ENCODE results near the gene DECR2.

DNA sequence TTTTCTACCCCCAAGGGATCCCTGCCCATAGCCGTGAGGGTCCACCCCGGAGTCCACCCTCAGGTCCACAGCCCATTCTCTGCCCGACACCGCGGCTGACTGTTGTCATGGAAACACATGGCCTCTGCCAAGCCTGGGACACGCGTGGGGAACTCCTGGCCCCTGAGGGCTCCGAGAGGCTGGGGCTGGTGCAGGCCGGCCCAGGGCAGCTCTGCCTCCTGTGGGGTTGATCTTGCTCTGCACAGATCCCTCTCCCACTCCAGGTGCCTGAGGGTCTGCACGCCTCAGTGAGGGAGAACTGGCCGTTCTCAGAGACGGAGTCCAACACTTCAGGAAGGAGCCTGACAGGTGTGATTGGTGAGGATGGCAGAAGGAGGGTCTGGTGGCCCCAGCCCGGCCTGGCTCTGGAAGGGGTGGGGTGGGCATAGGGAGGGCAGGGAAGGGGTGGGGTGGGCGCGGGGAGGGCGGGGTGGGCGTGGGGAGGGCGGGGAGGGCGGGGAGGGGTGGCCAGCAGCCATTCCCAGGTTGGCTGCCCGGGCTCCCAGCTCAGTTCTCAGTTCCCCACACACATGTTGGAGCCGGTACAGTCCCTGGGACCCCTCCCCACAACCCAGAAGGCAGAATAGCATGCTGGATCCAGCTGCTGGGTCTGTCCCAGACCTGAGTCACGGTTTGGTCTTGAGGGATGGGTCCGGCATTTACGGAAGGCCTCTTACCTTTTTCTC lies 37.8 kb upstream of the DECR2 start:
- TF ChIP-seq, protein P1, sequence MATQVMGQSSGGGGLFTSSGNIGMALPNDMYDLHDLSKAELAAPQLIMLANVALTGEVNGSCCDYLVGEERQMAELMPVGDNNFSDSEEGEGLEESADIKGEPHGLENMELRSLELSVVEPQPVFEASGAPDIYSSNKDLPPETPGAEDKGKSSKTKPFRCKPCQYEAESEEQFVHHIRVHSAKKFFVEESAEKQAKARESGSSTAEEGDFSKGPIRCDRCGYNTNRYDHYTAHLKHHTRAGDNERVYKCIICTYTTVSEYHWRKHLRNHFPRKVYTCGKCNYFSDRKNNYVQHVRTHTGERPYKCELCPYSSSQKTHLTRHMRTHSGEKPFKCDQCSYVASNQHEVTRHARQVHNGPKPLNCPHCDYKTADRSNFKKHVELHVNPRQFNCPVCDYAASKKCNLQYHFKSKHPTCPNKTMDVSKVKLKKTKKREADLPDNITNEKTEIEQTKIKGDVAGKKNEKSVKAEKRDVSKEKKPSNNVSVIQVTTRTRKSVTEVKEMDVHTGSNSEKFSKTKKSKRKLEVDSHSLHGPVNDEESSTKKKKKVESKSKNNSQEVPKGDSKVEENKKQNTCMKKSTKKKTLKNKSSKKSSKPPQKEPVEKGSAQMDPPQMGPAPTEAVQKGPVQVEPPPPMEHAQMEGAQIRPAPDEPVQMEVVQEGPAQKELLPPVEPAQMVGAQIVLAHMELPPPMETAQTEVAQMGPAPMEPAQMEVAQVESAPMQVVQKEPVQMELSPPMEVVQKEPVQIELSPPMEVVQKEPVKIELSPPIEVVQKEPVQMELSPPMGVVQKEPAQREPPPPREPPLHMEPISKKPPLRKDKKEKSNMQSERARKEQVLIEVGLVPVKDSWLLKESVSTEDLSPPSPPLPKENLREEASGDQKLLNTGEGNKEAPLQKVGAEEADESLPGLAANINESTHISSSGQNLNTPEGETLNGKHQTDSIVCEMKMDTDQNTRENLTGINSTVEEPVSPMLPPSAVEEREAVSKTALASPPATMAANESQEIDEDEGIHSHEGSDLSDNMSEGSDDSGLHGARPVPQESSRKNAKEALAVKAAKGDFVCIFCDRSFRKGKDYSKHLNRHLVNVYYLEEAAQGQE (IDR thresholded peaks at IDR 0.05; ENCODE audit: low read depth) = no peak
- no peak for TF ChIP-seq POLR2AphosphoS5 (IDR thresholded peaks at IDR 0.05; ENCODE audit: low read depth, low read length)
- TF ChIP-seq, protein P2, sequence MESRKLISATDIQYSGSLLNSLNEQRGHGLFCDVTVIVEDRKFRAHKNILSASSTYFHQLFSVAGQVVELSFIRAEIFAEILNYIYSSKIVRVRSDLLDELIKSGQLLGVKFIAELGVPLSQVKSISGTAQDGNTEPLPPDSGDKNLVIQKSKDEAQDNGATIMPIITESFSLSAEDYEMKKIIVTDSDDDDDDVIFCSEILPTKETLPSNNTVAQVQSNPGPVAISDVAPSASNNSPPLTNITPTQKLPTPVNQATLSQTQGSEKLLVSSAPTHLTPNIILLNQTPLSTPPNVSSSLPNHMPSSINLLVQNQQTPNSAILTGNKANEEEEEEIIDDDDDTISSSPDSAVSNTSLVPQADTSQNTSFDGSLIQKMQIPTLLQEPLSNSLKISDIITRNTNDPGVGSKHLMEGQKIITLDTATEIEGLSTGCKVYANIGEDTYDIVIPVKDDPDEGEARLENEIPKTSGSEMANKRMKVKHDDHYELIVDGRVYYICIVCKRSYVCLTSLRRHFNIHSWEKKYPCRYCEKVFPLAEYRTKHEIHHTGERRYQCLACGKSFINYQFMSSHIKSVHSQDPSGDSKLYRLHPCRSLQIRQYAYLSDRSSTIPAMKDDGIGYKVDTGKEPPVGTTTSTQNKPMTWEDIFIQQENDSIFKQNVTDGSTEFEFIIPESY (IDR thresholded peaks at IDR 0.05; ENCODE audit: extremely low read depth, insufficient replicate concordance, low read length) = no peak
- TF ChIP-seq, protein P3, sequence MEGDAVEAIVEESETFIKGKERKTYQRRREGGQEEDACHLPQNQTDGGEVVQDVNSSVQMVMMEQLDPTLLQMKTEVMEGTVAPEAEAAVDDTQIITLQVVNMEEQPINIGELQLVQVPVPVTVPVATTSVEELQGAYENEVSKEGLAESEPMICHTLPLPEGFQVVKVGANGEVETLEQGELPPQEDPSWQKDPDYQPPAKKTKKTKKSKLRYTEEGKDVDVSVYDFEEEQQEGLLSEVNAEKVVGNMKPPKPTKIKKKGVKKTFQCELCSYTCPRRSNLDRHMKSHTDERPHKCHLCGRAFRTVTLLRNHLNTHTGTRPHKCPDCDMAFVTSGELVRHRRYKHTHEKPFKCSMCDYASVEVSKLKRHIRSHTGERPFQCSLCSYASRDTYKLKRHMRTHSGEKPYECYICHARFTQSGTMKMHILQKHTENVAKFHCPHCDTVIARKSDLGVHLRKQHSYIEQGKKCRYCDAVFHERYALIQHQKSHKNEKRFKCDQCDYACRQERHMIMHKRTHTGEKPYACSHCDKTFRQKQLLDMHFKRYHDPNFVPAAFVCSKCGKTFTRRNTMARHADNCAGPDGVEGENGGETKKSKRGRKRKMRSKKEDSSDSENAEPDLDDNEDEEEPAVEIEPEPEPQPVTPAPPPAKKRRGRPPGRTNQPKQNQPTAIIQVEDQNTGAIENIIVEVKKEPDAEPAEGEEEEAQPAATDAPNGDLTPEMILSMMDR (IDR thresholded peaks at IDR 0.05 in 2 of 3, conservative IDR thresholded peaks at IDR 0.05 in 1 of 3; ENCODE audit: borderline replicate concordance in 1 of 3, insufficient read depth in 1 of 3, low read depth in 2 of 3, low read length in 2 of 3) = no peak
- no peak for TF ChIP-seq POLR2A (IDR thresholded peaks at IDR 0.05; ENCODE audit: borderline replicate concordance, extremely low read depth, insufficient read depth, insufficient read length)
- TF ChIP-seq EZH2 (IDR thresholded peaks at IDR 0.05) = no peak
